ENCODE data around the gene CNNM3. TPM values are rescaled to one million over a fixed set of nuclear protein-coding genes. Genes with fewer than 3 reads are reported as not detected.
"Not testable (repeated sequence)": the region's sequence is repeated elsewhere in the genome, so short reads cannot be mapped to it uniquely, and the experiment has no call there.

Gene CNNM3
- total RNA-seq, 1 donor from 2014 or later: 27.5 TPM

- Mint-ChIP-seq H3K4me1 (no peaks in the 10 kb centered on the region), H3K36me3 (peaks cover 2% of the 10 kb centered on the region), H3K9me3 (no peaks in the 10 kb centered on the region), H3K27me3 (ENCODE audit: low read depth) (no peaks in the 10 kb centered on the region), H3K27ac (no peak overlapping the region), H3K4me3 (no peak overlapping the region)
- TF ChIP-seq CTCF (IDR thresholded peaks at IDR 0.05; ENCODE audit: unreplicated experiment): no peak
- DNase-seq (ENCODE audit: low spot score in 2 of 2, unreplicated experiment in 2 of 2): no peak
These were observed 28.7 kb upstream of the CNNM3 start for GRCh38 chr2:96787411-96787810.

GRCh38 chr2:96788442-96789244, 27.4 kb upstream of the CNNM3 start:
- no peak for TF ChIP-seq CTCF (IDR thresholded peaks at IDR 0.05; ENCODE audit: unreplicated experiment)
- H3K4me1 Mint-ChIP-seq: peaks cover 4% of the 10 kb centered on the region

GRCh38 chr2:96789245-96789617, 26.8 kb upstream of the CNNM3 start:
- no peak for TF ChIP-seq CTCF (IDR thresholded peaks at IDR 0.05; ENCODE audit: unreplicated experiment)
- H3K27me3 Mint-ChIP-seq (ENCODE audit: low read depth): no peaks in the 10 kb centered on the region
- peaks cover 4% of the 10 kb centered on the region for H3K4me1 Mint-ChIP-seq
- H3K36me3 Mint-ChIP-seq: peaks cover 2% of the 10 kb centered on the region
- no peak overlapping the region for H3K27ac Mint-ChIP-seq
- no peaks in the 10 kb centered on the region for H3K9me3 Mint-ChIP-seq
- no peak overlapping the region for H3K4me3 Mint-ChIP-seq
- DNase-seq (ENCODE audit: low spot score in 2 of 2, unreplicated experiment in 2 of 2): no peak

More at GRCh38 chr2:96788442-96789244, 27.4 kb upstream of the CNNM3 start:
- Mint-ChIP-seq H3K4me3 (no peak overlapping the region), H3K36me3 (peaks cover 2% of the 10 kb centered on the region), H3K9me3 (no peaks in the 10 kb centered on the region), H3K27me3 (ENCODE audit: low read depth) (no peaks in the 10 kb centered on the region), H3K27ac (no peak overlapping the region)
- DNase-seq (ENCODE audit: low spot score in 2 of 2, unreplicated experiment in 2 of 2): no peak

- H3K4me3 Mint-ChIP-seq: no peak overlapping the region
- no peak overlapping the region for H3K27ac Mint-ChIP-seq
- DNase-seq (ENCODE audit: low spot score in 2 of 2, unreplicated experiment in 2 of 2): no peak
- peaks cover 4% of the 10 kb centered on the region for H3K4me1 Mint-ChIP-seq
- H3K36me3 Mint-ChIP-seq: peaks cover 2% of the 10 kb centered on the region
- no peaks in the 10 kb centered on the region for H3K27me3 Mint-ChIP-seq (ENCODE audit: low read depth)
- no peaks in the 10 kb centered on the region for H3K9me3 Mint-ChIP-seq
- TF ChIP-seq CTCF (IDR thresholded peaks at IDR 0.05; ENCODE audit: unreplicated experiment): no peak
These were observed 23.0 kb upstream of the CNNM3 start for GRCh38 chr2:96792772-96793749.

GRCh38 chr2:96795076-96795475, 21.0 kb upstream of the CNNM3 start:
- no peak for TF ChIP-seq CTCF (IDR thresholded peaks at IDR 0.05; ENCODE audit: unreplicated experiment)
- peaks cover 4% of the 10 kb centered on the region for H3K4me1 Mint-ChIP-seq

GRCh38 chr2:96796497-96796896, 19.6 kb upstream of the CNNM3 start:
- H3K27me3 Mint-ChIP-seq (ENCODE audit: low read depth); H3K9me3 Mint-ChIP-seq; H3K4me3 Mint-ChIP-seq; H3K36me3 Mint-ChIP-seq; H3K4me1 Mint-ChIP-seq; H3K27ac Mint-ChIP-seq; DNase-seq (ENCODE audit: low spot score in 2 of 2, unreplicated experiment in 2 of 2): not testable (repeated sequence)

More at GRCh38 chr2:96795076-96795475, 21.0 kb upstream of the CNNM3 start:
- Mint-ChIP-seq H3K4me3 (no peak overlapping the region), H3K9me3 (no peaks in the 10 kb centered on the region), H3K27ac (no peak overlapping the region), H3K27me3 (ENCODE audit: low read depth) (no peaks in the 10 kb centered on the region), H3K36me3 (peaks cover 4% of the 10 kb centered on the region)
- DNase-seq (ENCODE audit: low spot score in 2 of 2, unreplicated experiment in 2 of 2): no peak

All from mesothelial cell of epicardium (in vitro differentiated cells).